Neural crest cell (in vitro differentiated cells): ENCODE data around the gene POMGNT1. TPM values are rescaled to one million over a fixed set of nuclear protein-coding genes. Genes with fewer than 3 reads are reported as not detected.

ENCODE experiments used
- DNase-seq: peaks from one replicate; pipeline ENCODE4 v3.0.0; 2021; ENCODE audit warnings: low read depth, mixed read lengths, low spot score
- H3K27ac Mint-ChIP-seq: one replicate; pipeline ENCODE4 v1.8.0; 2021; ENCODE audit warnings: mild to moderate bottlenecking, mixed read lengths; ENCODE audit not compliant: unreplicated experiment
- H3K27me3 Mint-ChIP-seq: 2 replicates; pipeline ENCODE4 v1.8.0; 2021; ENCODE audit warnings: low read depth, mild to moderate bottlenecking, mixed read lengths
- H3K36me3 Mint-ChIP-seq: 2 replicates; pipeline ENCODE4 v1.8.0; 2021; ENCODE audit warnings: low read depth, mild to moderate bottlenecking, mixed read lengths
- H3K4me1 Mint-ChIP-seq: 2 replicates; pipeline ENCODE4 v1.8.0; 2021; ENCODE audit warnings: mixed read lengths
- H3K4me3 Mint-ChIP-seq: one replicate; pipeline ENCODE4 v1.8.0; 2021; ENCODE audit warnings: mild to moderate bottlenecking, mixed read lengths
- H3K9me3 Mint-ChIP-seq: 2 replicates; pipeline ENCODE4 v1.8.0; 2021; ENCODE audit warnings: mixed read lengths
- total RNA-seq: library from RNA; stranded (reverse); gene quantifications from 2 replicates; pipeline ENCODE4 v1.2.1, GENCODE V29; 2021
- TF ChIP-seq, protein P1 (sequence below): fragments of 200-600 bp; sonication (generic); conservative IDR thresholded peaks from 2 replicates; pipeline ENCODE4 v1.5.0; 2021; ENCODE audit warnings: antibody characterized with exemption, mild to moderate bottlenecking

POMGNT1 gene
- total RNA-seq, 1 donor from 2014 or later: 86.7 TPM

DNA sequence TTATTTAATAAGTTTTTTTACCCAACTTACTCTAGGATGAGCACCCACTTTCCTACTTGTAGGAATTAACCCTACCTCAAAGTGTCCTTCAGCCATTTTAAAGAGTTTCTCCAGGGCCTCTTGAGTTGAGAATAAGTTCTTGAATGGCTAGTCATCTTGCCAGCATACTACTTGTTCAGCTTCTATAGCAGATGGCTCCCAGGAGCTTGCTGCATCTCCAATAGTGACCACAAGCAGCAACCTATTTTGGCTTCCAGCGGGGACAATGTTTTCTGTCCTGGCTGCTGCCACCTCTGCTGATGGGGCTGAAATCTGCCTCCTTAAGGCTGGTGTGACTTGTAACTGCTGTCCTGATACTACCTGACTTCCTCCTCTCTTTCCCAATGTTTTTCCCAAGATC lies 45.0 kb downstream of the POMGNT1 start:
- no peaks in the 10 kb centered on the region for H3K4me1 Mint-ChIP-seq
- TF ChIP-seq, protein P1, sequence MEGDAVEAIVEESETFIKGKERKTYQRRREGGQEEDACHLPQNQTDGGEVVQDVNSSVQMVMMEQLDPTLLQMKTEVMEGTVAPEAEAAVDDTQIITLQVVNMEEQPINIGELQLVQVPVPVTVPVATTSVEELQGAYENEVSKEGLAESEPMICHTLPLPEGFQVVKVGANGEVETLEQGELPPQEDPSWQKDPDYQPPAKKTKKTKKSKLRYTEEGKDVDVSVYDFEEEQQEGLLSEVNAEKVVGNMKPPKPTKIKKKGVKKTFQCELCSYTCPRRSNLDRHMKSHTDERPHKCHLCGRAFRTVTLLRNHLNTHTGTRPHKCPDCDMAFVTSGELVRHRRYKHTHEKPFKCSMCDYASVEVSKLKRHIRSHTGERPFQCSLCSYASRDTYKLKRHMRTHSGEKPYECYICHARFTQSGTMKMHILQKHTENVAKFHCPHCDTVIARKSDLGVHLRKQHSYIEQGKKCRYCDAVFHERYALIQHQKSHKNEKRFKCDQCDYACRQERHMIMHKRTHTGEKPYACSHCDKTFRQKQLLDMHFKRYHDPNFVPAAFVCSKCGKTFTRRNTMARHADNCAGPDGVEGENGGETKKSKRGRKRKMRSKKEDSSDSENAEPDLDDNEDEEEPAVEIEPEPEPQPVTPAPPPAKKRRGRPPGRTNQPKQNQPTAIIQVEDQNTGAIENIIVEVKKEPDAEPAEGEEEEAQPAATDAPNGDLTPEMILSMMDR: no peak
- no peak for DNase-seq
- H3K27me3 Mint-ChIP-seq: no peaks in the 10 kb centered on the region
- H3K4me3 Mint-ChIP-seq: no peak overlapping the region
- H3K36me3 Mint-ChIP-seq: no peaks in the 10 kb centered on the region
- H3K9me3 Mint-ChIP-seq: no peaks in the 10 kb centered on the region
- H3K27ac Mint-ChIP-seq: no peak overlapping the region

DNA sequence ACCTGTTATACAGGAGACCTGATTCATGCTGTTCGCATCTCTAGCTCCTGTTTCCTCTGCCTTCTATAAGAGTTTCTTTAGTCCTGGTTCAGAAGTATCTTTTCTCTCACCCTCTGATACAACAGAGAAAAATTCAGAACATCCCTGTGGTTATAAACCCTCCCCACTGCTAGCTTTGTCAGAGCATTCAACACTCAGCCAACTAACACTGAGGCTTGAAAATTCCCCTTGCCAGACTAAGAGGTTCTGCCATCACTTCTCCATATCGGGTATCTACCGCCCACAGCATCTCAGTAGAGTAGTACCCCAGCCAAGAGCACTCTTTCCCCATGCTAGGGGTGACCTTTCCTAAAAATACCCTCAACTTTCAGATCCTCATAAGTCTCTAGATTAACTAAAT lies 46.2 kb downstream of the POMGNT1 start:
- no peaks in the 10 kb centered on the region for H3K27me3 Mint-ChIP-seq
- DNase-seq: no peak
- no peaks in the 10 kb centered on the region for H3K36me3 Mint-ChIP-seq
- H3K27ac Mint-ChIP-seq: no peak overlapping the region
- no peaks in the 10 kb centered on the region for H3K4me1 Mint-ChIP-seq
- H3K9me3 Mint-ChIP-seq: no peaks in the 10 kb centered on the region
- TF ChIP-seq, protein P1: no peak
- H3K4me3 Mint-ChIP-seq: no peak overlapping the region

DNA sequence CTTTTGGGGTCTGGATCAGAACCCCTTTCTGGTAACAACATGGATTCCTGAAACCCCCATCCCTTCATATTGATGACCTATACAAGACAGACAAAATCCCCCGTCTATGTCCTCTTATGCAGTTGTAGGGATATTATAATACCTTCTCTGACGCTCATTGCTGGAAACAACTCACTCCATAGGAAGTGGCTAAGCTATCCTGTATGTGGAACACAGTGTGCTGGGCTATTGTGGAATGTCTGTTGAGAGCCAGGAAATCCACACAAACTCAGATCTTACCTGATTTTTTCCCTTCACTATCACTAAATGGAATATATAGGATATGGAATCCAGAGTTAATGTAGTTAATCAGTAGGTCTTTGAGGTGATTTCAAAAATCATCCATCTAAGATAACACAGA lies 48.1 kb downstream of the POMGNT1 start:
- Mint-ChIP-seq H3K4me3 (no peak overlapping the region), H3K36me3 (no peaks in the 10 kb centered on the region), H3K4me1 (no peaks in the 10 kb centered on the region), H3K27ac (no peak overlapping the region), H3K27me3 (no peaks in the 10 kb centered on the region), H3K9me3 (no peaks in the 10 kb centered on the region)
- no peak for DNase-seq
- TF ChIP-seq, protein P1: no peak

DNA sequence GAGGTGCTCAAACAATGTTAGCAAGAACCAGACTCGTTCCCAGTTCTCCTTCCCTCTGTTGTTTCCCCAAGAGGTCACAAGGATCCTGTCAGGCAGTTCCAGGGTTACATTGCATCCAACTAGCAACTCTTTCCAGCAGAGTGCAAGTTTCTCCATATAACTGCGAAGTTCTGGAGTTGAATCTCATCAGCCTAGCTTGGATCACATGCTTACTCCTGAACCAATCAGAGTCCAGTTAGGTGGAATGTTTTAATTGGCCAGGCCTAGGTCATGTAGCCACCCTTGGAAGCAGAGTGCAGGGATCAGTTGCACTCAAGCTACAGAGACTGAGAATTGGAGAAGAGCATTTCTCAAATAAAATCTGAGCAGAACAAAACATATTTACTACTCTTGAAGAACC lies 49.9 kb downstream of the POMGNT1 start:
- H3K9me3 Mint-ChIP-seq: no peaks in the 10 kb centered on the region
- H3K36me3 Mint-ChIP-seq: no peaks in the 10 kb centered on the region
- no peak overlapping the region for H3K27ac Mint-ChIP-seq
- H3K4me1 Mint-ChIP-seq: no peaks in the 10 kb centered on the region
- H3K4me3 Mint-ChIP-seq: no peak overlapping the region
- DNase-seq: no peak
- no peaks in the 10 kb centered on the region for H3K27me3 Mint-ChIP-seq
- TF ChIP-seq, protein P1: no peak

Other genes starting within 250 kb of the POMGNT1 start
- 85.3 and 92.2 TPM in 2 replicates for gene PIK3R3, start 65.8 kb downstream of the POMGNT1 start, total RNA-seq
- not detected in 2 replicates for gene TSPAN1, start 23.3 kb downstream of the POMGNT1 start, total RNA-seq
- not detected in 2 replicates for gene P3R3URF, start 21.9 kb downstream of the POMGNT1 start, total RNA-seq
- 6.0 and 6.2 TPM in 2 replicates for gene LURAP1, start 4.9 kb upstream of the POMGNT1 start, total RNA-seq
- 54.2 and 55.8 TPM in 2 replicates for gene RAD54L, start 49.3 kb upstream of the POMGNT1 start, total RNA-seq
- 99.0 and 102 TPM in 2 replicates for gene LRRC41, start 105.2 kb upstream of the POMGNT1 start, total RNA-seq
- gene UQCRH, start 105.3 kb upstream of the POMGNT1 start, total RNA-seq: 325 and 341 TPM in 2 replicates
- 32.7 and 33.3 TPM in 2 replicates for gene NSUN4, start 142.4 kb upstream of the POMGNT1 start, total RNA-seq
- 16.2 and 17.4 TPM in 2 replicates for gene FAAH, start 195.9 kb upstream of the POMGNT1 start, total RNA-seq